Measurements from ENCODE around the gene IGIP.

IGIP gene

DNA sequence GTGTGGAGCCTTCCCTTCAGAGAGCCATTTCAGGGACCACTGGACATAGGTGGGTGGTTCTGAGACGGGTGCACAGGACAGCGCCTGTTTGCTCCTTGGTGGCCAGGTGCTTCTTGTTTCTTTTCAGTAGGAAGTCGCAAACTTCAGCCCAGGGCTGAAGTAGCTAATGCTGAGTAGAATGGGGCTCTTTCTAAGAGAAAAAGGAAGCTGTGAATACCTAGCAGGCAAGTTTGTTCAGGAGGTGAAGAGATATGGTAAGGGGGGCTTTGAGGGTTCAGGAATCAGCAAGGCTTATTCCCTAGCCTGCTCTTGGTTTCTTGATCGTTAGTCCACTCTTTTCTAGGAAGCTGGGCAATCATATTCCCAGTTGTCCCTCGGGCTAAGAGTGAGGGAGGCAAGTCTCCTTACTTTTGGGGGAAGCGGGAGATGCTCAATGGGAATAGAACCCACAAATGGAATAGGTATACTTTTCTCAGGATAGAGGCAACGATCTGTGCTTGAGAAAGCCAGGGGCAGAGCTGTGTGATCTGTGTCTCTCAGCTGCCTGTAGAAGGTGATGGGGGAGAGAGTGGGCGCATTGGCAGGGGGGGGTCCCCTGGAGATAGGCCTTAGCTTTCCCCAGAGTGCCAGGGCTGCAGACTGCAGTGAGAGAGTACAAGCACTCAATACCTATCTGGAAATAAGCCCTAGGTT lies 13.7 kb upstream of the IGIP start:
- no peak for FAIRE-seq

DNA sequence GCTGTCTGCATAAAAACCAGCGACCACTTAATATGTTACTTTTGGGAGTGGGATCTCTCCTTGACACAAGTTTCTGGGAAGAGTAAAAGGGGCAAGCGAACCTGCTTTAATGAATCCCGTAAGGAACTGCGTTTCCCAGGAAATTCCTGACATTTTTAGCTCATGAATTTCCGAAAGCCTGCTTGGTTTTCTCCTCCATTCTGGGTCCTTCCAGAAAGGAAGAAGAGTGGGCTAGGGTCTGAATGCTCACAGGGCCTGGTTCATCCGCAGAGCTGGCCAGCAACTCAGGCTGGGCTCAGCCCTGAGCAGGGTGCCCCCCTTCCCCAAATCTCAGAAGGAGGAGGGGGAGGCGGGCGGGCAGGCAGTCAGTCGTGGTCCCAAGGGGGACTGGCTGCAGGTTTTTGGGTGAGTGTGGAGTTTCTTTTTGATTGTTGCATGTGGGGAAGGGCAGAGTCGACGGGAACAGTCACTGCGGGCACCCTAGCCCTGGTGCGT lies 13.0 kb upstream of the IGIP start:
- FAIRE-seq = no peak

DNA sequence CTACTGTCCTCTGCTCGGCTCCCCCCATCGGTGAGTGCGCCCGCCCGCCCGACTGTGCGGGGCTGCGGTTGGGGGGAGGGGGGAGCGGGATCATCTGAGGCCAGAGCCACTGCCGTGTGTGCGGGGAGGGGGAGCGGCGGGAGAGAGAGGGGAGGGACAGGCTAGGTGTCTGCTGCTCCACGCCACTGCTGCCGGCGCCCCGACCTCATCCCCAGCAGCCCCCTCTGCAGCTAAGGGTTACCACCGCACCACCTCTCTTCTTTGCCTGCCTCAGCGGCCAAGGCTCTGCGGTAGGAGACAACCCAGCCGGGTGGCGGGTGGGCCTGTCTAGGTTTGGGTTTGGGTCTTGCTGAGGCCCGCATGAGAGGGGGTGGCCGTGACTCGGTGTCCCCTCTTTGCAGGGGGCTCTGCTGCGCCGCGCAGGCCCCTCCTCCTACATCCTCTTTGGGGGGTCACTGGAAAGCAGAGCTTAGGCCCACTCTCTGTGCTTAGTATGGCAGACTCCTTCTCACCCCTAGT lies 12.5 kb upstream of the IGIP start:
- FAIRE-seq = no peak

DNA sequence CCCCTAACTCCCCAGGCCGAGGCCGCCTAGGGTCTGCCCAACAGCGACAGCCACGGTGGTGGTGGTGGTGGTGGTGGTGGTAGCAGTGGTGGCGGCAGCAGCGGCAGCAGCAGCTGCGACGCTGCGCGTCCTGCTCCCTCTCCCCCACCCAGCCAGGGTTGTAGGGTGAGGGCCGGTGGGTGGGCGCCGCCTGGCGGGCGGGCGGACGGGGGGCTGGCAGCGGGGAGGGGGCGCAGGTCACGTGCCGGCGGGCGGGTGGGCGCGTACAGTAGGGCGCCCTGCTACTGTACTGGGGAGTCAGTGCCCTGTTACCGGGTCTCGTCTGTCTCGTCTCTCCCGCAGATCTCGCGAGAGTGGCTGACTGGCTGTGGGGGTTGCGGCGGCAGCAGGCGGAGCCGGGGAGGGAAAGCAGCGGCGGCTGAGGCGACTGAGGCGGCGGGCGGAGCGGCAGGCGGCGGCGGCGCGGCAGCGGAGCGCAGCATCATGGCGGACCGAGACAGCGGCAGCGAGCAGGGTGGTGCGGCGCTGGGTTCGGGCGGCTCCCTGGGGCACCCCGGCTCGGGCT lies 12.0 kb upstream of the IGIP start, which contains the start of gene PURA:
Gene PURA (plus strand): TSS at position 411 of the 565 bp plus-strand sequence. CDS start 73 bp downstream, at position 484.
- no peak for FAIRE-seq

DNA sequence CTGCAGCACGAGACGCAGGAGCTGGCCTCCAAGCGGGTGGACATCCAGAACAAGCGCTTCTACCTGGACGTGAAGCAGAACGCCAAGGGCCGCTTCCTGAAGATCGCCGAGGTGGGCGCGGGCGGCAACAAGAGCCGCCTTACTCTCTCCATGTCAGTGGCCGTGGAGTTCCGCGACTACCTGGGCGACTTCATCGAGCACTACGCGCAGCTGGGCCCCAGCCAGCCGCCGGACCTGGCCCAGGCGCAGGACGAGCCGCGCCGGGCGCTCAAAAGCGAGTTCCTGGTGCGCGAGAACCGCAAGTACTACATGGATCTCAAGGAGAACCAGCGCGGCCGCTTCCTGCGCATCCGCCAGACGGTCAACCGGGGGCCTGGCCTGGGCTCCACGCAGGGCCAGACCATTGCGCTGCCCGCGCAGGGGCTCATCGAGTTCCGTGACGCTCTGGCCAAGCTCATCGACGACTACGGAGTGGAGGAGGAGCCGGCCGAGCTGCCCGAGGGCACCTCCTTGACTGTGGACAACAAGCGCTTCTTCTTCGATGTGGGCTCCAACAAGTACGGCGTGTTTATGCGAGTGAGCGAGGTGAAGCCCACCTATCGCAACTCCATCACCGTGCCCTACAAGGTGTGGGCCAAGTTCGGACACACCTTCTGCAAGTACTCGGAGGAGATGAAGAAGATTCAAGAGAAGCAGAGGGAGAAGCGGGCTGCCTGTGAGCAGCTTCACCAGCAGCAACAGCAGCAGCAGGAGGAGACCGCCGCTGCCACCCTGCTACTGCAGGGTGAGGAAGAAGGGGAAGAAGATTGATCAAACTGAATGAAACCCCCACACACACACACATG lies 11.2 kb upstream of the IGIP start:
- FAIRE-seq = no peak

DNA sequence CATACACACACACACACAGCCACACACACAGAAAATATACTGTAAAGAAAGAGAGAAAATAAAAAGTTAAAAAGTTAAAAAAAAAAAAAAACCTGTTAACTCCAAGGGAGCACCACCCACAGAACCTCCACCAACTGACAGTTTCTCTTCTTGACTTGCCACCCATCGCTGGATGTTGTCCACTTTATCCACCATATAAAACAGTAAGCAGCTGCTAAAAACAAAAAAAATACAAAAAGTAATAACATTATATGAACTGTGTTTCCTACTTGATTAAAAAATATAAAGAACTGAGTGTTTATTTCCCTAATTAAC lies 10.6 kb upstream of the IGIP start:
- no peak for FAIRE-seq

DNA sequence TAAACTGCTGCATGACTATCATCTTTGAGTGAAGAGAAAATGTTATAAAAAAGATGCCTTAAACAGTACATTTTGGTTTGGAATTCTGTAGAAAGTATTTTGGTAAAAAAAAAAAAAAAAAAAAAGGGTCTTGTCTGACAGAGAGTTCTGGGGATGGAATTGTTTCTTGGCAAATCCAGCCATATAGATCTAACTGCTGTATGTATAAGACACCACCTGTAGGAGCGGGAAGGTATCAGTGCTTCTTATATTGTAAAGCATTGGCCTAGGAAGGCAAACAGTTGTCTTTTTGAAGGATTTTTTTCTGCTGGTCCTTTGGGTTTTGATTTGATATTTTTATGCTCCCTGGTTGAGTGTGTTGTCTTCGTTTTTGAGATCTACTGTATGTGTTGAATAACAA lies 9.0 kb upstream of the IGIP start:
- FAIRE-seq = no peak

DNA sequence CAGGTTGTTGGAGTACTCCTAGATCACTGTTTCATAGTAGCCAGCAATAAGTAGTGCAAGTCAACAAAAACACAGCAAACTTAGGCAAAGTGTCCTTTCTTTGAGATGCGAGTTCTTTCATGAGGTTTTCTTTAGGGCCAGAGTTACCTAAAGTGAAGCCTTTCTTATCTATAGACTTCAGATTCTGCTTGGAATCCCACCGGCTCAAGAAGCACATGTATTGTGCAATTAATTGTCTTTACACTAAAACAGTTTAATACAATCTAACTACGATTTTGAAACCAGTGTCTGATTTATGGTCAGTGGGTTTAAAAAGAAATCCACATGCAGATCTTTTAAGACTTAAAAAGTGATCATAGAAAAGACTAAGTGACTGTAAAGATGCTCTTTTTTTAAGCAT lies 8.2 kb upstream of the IGIP start:
- no peak for FAIRE-seq

DNA sequence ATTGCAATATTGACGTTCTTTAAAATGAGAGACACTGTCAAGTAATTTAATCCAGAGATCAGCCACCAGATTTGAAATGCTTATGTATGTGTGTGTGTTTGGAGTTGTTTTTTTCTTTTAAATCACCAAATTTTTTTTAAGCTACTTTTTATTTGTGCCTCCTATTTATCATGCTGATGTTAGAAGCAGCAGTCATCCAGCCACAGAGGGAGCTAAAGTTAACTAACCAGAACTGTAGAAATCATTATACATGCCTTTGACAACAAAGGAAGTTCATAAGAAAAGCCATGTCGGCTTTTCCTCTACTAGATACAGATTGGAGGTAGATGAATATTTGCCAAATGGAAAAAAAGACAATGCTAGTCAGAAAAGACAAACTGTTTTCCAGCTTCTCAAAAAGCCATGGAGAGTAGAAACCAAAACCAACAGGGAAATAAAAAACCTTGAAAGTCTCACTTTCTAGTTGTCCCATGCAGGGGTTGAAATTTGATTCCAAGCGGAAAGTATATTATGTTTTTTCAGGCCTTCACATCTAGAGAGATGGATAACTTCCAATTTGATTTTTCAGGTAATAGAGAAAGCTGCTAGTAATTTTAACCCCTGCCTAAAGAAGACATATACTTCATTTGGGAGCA lies 7.3 kb upstream of the IGIP start:
- no peak for FAIRE-seq

DNA sequence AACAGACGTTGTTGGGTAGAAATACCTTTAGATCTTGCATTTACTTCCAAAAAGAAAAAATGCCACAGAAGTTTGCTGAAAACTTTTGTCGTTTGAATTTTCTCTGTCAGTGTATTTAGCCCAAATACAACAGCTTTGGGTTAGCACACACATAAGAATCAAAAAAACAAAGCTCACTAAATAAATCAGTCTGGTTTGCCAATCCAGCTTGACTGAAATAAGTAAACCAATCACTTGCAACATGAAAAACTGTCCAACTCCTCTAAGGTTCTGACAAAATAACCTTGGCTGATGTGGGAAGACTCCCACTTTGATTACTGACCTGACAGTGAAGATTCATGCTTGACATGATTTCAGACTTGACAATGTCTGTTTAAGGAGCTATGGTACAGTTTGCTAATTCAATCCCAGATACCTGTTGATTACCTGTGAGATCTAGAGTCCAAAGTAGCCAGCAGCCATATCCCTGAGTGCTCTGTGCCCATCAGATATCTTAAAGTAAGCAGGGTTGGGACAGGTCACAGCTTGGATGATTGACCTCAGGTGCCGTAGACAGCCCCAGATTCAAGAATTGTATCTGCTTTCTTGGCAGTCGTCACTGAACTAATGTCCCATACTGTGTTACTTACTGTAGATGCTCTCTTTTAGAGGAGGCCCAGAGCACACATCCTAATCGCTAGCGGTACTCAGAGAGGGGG lies 727 bp downstream of the IGIP start:
- no peak for FAIRE-seq

DNA sequence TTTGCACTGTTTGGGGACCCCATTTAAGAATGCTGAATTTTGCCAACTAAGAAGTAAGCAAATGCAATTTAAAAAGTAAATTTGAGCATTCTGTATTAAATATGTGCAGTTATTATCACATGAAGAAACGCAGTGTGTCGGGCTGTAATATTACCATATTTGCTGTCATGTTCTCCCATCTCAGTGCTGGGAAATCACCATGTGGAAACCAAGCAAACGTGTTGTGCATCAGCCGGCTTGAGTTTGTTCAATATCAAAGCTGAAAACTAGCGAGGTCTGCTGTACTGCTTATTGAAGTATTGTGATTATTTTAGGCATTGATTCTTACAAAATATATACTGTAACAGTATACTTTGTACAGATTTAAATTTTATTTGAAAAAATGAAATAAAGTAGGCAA lies 2.6 kb downstream of the IGIP start:
- no peak for FAIRE-seq

DNA sequence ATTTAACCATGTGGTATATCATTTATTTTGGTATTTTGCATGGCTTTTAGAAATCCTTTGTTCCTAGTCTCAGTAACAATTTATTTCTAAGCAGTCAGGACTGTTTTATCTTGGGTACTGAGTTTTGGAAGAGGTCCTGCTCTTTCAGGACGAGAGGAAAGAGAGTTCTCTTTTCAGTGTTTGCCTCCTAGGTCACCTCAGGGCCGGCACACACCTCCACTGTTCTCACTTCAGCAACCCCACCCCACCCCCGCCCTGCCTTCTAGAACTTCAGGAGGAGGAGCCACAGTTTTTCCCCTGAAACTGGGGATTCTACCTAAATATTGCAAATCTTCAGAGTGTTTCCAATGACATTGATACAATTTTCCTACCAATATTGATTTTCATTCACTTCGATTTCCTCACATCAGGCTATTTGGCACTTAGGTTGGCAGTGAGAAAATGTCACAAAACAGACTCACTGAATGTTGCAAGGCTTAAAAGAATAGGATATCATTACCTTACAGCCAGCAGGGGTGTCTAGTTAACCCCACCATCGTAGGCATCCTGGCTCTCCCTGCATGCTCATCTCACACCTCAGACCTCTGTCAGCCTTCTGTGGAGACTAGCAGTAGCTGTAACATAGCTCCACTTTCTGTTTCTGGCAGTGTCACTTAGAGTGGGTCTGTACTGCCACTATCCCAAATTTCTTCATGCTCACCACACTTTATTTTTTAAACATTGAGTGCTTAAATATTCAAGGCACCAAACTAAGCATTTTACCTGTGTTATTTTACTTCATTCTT lies 5.4 kb downstream of the IGIP start:
- no peak for FAIRE-seq

DNA sequence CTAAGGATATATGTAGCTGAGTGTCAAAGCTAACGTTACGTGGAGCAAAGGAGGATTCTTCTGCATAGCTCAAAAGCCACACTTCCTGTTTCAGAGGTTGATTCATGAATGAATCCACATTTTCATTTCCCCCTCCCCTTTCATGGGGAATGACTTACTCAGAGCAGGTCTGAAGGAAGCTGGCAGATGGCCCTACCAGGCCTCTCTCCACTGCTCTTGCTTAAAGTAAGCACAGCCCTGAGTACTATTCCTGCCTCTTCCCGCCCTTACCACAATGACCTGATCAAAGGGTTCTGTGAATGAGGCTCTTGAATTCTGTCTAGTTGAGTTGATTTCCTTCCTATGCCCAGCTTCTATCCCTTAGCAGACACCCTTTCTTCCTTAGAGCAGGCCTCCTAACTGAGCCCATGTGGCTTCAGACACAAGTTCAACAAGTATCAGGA lies 6.3 kb downstream of the IGIP start:
- FAIRE-seq = no peak

DNA sequence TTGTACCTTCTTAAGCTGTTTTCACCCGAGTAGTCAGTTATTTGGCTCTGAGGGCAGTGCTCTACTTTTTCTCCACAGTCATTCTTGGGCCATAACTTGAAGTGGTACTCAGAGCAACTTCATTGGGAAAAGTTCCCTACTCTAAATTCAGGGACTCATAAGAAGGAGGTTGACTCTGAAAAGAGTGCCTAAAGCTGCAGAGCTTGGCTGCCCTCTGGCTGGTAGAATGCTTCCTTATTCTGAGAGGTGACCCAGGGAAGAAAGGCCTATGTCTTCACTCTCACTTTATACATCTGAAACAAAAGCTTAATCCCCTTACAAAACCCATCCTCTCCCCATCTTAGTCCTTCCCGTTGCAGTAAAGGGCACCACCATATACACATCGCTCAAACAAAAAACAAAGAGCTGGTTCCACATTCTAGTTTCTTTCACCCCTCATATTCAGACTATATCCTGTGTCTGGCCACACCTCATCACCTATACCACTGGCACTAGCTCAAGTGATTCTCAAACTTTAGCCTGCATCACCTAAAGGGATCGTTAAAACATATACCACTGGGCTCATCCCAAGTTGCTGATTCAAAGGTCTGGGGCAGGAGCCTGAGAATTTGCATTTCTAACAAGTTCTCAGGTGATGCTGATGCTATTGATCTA lies 7.9 kb downstream of the IGIP start:
- FAIRE-seq = no peak

DNA sequence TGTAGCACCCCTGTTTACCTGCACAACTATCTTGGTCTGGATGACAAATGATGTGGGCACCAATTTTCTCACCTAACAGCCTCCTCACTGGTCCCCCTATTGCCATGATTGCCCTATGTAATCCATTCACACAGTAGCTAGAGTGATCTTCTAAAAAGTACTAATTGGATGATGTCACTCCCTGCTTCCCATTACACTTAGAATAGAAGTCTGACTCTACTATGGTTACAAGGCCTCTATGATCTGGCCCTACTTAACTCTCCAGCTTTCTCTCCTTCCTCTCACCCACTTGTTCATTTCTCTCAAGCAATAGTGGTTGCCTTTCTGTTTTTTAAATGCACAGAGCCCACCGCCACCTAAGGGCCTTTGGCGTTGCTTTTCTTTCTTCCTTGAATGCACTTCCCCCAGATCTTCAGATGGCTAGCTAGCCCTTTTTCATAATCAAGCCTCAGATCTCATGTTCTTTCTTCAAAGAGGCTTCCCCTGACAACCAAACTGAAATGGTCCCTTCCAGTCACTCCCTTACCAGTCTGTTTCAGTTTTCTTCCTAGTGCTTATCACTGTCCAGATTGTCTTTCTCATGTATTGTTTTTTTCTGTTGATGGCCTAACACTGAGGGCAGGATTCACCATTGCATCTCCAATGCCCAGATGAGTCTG lies 8.7 kb downstream of the IGIP start:
- no peak for FAIRE-seq

DNA sequence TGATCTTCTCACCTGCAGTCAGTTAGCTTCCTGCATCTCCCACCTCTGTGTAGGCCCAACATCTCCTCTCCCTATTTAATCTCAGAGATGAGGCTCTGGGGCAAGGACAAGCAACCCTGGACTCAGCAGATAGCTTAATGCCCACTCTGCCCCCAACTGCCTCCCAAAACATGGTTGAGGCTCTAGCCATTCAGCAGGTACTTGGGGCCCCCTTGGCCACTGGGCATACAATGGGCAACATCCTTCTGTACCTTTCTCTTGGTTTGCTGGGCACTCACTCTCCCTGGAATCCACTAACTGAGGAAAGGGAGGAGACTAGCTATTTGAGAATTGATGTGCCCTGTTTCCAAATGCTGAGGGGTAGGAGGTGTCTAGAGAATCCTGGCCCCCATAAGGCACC lies 9.4 kb downstream of the IGIP start:
- no peak for FAIRE-seq

DNA sequence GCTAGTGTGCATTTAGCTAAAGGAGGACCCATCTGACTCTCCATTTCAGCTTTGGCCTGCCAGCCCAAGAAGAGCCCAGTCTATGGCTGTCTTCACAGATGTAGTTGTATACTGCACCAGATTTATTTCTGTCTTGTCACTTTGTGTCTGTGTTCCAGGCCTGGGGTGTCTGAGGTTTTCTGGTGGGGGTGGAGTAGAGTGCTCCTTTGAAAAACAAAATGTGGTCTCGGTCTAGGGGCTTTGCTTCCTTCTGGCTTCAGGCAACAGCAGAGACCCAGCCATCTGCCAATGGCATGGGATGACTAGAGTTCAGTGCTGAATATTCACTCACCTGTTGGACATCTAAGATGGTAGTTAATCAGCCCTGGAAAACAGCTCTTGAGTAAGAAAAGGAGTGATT lies 10.9 kb downstream of the IGIP start:
- no peak for FAIRE-seq

DNA sequence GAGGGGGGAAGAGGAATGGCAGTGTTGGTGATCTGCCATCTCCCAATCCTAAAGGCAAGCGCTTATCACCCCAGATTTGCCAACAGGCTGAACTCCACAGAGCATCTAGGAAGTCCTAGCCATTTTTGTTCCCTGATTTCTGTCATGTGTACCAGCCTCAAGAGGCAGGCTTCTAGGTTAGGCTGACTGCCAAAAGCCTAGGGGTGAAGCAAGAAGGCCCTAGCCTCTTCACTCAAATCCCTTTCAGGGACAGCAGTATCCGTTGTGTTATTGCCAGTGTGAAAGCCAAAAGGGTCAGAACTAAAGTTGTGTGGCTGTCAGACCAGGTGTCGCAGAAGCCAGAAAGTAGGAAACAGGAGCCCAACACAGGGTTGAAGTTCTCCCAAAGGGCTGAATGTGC lies 14.7 kb downstream of the IGIP start:
- FAIRE-seq = no peak

DNA sequence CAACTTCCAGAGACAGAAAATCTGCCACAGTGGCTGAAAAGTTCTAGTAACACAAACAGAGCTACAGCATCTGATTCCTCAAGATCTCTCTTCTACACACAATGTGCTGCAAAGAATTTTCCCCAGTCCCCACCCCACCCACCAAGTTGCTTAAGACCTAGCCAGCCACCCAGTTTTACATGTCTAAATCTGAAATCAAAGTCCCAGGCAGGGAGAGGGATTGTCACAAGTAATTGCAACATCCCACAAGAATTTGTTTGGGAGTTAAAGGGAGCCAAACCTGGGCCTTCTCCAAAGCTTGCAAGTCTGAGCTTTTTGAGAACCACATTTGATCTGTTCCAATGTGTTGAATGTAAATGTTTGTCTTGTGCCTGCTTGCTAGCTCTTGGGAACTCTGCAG lies 15.5 kb downstream of the IGIP start:
- FAIRE-seq = no peak

DNA sequence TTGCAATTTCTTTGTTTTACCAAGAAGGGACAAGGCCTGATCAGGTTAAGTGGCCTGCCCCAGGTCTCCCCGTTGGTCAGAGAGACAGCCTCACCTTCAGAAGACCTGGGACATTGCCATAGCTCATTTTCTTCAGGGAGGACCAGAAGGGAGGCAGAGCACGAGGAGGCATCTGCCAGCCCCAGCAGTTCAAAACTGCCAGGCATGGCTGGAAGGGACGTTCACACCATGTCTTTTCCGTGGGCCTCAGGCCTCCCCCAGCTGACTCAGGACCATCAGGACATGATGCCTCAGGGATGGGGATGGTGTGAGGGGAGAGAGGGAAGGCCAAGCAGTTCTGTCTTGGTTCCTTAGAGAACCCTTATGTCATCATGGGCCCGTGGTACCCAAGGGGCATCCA lies 16.5 kb downstream of the IGIP start:
- no peak for FAIRE-seq

DNA sequence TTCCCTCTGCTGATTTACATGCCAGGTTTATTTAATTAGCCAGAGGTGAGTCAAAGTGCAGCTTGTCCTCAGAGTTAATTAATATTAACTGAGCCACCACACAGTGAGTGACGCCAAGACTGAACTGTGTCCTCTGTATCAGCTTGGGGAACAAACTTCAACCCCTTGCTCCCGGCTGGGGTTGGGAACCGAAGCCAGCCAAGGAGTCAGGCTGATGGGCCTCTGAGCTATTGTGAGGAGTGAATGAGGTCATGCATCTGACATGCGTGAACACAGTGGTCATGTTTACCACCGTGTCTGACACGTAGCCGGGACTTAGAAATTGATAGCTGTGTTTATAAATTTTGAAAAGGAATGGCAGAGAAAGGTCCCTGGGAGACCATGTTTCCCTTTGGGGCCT lies 17.1 kb downstream of the IGIP start:
- no peak for FAIRE-seq
